SK-N-SH treated with all-trans-retinoic acid at 6 μM for 48 hours (cell line): ENCODE measurements around the gene STT3A.

ENCODE experiments used
- ATAC-seq: fragments of 200-7000 bp; cut with Tn5 transposase; 3 replicates; pipeline ENCODE4 v1.9.1; 2020; ENCODE audit warnings: mild to moderate bottlenecking, moderate library complexity
- ARNTL ChIP-seq: fragments of 450-650 bp; formaldehyde crosslinking; IDR thresholded peaks from 2 replicates; pipeline ENCODE4 v1.5.0; 2020; ENCODE audit warnings: low read depth, mild to moderate bottlenecking, moderate library complexity, borderline replicate concordance
- BACH2 ChIP-seq: fragments of 250-450 bp; sonication (Bioruptor Pico); IDR thresholded peaks from 2 replicates; pipeline ENCODE4 v1.9.0; 2021; ENCODE audit warnings: mild to moderate bottlenecking, borderline replicate concordance
- CSDC2 ChIP-seq: fragments of 250-450 bp; sonication (Bioruptor Pico); IDR thresholded peaks from 2 replicates; pipeline ENCODE4 v1.5.0; 2020; ENCODE audit warnings: mild to moderate bottlenecking, moderate library complexity
- ESRRG ChIP-seq: fragments of 250-450 bp; sonication (Bioruptor Pico); IDR thresholded peaks from 2 replicates; pipeline ENCODE4 v1.6.1; 2021; ENCODE audit warnings: mild to moderate bottlenecking
- ISL1 ChIP-seq: fragments of 250-450 bp; sonication (Bioruptor Pico); IDR thresholded peaks from 2 replicates; pipeline ENCODE4 v2.1.2; 2022; ENCODE audit warnings: mild to moderate bottlenecking, moderate library complexity
- OSR1 ChIP-seq: fragments of 250-450 bp; sonication (Bioruptor Pico); IDR thresholded peaks from 2 replicates; pipeline ENCODE4 v1.8.0; 2022; ENCODE audit warnings: moderate library complexity, mild to moderate bottlenecking, inconsistent platforms
- RARB ChIP-seq: fragments of 250-450 bp; sonication (Bioruptor Pico); IDR thresholded peaks from 2 replicates; pipeline ENCODE4 v1.8.0; 2021; ENCODE audit warnings: mild to moderate bottlenecking, moderate library complexity
- SNAI2 ChIP-seq: fragments of 250-450 bp; sonication (Bioruptor Pico); IDR thresholded peaks from 2 replicates; pipeline ENCODE4 v1.5.0; 2020; ENCODE audit warnings: mild to moderate bottlenecking, moderate library complexity
- TCF4 ChIP-seq: fragments of 250-450 bp; sonication (Bioruptor Pico); IDR thresholded peaks from 2 replicates; pipeline ENCODE4 v1.8.0; 2021; ENCODE audit warnings: mild to moderate bottlenecking, moderate library complexity, borderline replicate concordance
- TOX ChIP-seq: fragments of 250-450 bp; sonication (Bioruptor Pico); IDR thresholded peaks from 2 replicates; pipeline ENCODE4 v1.8.0; 2021; ENCODE audit warnings: mild to moderate bottlenecking, moderate library complexity, borderline replicate concordance
- ZC3H10 ChIP-seq: fragments of 250-450 bp; sonication (Bioruptor Pico); IDR thresholded peaks from 2 replicates; pipeline ENCODE4 v1.5.1; 2021; ENCODE audit warnings: mild to moderate bottlenecking, moderate library complexity
- ZFP3 ChIP-seq: fragments of 250-450 bp; sonication (Bioruptor Pico); IDR thresholded peaks from 2 replicates; pipeline ENCODE4 v1.5.0; 2020; ENCODE audit warnings: mild to moderate bottlenecking, moderate library complexity
- ZFP30 ChIP-seq: fragments of 450-650 bp; formaldehyde crosslinking; IDR thresholded peaks from 2 replicates; pipeline ENCODE4 v1.5.0; 2022; ENCODE audit warnings: mild to moderate bottlenecking, moderate library complexity
- ZNF70 ChIP-seq: fragments of 450-650 bp; formaldehyde crosslinking; IDR thresholded peaks from 2 replicates; pipeline ENCODE4 v1.5.0; 2020; ENCODE audit warnings: mild to moderate bottlenecking, moderate library complexity
- TF ChIP-seq, protein P1 (sequence below): fragments of 250-450 bp; sonication (Bioruptor Pico); IDR thresholded peaks from 2 replicates; pipeline ENCODE4 v1.5.1; 2020; ENCODE audit warnings: low read depth, mild to moderate bottlenecking, moderate library complexity
- TF ChIP-seq, protein P2 (sequence below): fragments of 250-450 bp; sonication (Bioruptor Pico); IDR thresholded peaks from 2 replicates; pipeline ENCODE4 v1.5.0; 2020; ENCODE audit warnings: mild to moderate bottlenecking, moderate library complexity
- TF ChIP-seq, protein P3 (sequence below): fragments of 250-450 bp; sonication (Bioruptor Pico); IDR thresholded peaks from 2 replicates; pipeline ENCODE4 v1.8.0; 2020; ENCODE audit warnings: mild to moderate bottlenecking, moderate library complexity, borderline replicate concordance
- TF ChIP-seq, protein P4 (sequence below): fragments of 250-450 bp; sonication (Bioruptor Pico); IDR thresholded peaks from 2 replicates; pipeline ENCODE4 v1.5.1; 2021; ENCODE audit warnings: mild to moderate bottlenecking, moderate library complexity
- TF ChIP-seq, protein P5 (sequence below): fragments of 250-450 bp; sonication (Bioruptor Pico); IDR thresholded peaks from 2 replicates; pipeline ENCODE4 v1.8.0; 2021; ENCODE audit warnings: low read depth, mild to moderate bottlenecking, moderate library complexity, borderline replicate concordance

STT3A gene

DNA sequence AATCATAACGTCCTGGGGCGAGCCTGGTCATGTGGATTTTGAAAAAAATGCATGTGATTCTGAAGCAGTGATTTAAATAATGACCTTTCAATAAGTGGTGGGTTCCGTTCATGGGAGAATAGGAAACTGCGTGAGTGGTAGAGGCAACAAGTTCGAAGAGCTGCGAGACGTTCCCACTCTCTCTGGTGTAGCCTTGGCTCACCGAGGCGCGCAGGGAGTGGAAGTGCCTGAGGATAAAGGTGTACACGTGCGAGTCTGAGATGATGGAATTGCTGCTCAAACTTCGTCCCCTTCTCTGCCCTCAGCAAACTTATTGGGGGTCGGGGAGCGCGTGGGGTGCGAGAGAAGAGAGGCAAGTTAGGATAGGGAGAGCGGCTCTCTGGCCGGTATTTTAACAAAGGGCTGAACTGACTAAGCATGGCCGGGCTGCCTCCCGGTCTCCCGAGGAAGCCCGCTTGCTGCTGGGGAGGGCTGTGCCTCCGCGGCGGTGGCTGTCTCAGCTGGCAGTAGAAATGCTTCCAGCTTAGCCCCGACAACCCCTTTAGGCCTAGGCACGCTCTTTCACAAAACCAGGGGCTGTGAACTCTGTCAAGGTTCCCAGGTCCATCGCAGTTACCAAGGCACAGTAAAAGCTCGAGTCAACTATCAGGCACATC is 875 bp upstream of the STT3A start:
- TF ChIP-seq, protein P1, sequence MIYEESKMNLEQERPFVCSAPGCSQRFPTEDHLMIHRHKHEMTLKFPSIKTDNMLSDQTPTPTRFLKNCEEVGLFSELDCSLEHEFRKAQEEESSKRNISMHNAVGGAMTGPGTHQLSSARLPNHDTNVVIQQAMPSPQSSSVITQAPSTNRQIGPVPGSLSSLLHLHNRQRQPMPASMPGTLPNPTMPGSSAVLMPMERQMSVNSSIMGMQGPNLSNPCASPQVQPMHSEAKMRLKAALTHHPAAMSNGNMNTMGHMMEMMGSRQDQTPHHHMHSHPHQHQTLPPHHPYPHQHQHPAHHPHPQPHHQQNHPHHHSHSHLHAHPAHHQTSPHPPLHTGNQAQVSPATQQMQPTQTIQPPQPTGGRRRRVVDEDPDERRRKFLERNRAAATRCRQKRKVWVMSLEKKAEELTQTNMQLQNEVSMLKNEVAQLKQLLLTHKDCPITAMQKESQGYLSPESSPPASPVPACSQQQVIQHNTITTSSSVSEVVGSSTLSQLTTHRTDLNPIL = no peak
- TF ChIP-seq, protein P2, sequence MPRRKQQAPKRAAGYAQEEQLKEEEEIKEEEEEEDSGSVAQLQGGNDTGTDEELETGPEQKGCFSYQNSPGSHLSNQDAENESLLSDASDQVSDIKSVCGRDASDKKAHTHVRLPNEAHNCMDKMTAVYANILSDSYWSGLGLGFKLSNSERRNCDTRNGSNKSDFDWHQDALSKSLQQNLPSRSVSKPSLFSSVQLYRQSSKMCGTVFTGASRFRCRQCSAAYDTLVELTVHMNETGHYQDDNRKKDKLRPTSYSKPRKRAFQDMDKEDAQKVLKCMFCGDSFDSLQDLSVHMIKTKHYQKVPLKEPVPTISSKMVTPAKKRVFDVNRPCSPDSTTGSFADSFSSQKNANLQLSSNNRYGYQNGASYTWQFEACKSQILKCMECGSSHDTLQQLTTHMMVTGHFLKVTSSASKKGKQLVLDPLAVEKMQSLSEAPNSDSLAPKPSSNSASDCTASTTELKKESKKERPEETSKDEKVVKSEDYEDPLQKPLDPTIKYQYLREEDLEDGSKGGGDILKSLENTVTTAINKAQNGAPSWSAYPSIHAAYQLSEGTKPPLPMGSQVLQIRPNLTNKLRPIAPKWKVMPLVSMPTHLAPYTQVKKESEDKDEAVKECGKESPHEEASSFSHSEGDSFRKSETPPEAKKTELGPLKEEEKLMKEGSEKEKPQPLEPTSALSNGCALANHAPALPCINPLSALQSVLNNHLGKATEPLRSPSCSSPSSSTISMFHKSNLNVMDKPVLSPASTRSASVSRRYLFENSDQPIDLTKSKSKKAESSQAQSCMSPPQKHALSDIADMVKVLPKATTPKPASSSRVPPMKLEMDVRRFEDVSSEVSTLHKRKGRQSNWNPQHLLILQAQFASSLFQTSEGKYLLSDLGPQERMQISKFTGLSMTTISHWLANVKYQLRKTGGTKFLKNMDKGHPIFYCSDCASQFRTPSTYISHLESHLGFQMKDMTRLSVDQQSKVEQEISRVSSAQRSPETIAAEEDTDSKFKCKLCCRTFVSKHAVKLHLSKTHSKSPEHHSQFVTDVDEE (CRISPR knock-in tag) = 0 out of 2 replicates have a peak, but pooled peaks have one; percentile 15
- peak; percentile 52 for ATAC-seq

DNA sequence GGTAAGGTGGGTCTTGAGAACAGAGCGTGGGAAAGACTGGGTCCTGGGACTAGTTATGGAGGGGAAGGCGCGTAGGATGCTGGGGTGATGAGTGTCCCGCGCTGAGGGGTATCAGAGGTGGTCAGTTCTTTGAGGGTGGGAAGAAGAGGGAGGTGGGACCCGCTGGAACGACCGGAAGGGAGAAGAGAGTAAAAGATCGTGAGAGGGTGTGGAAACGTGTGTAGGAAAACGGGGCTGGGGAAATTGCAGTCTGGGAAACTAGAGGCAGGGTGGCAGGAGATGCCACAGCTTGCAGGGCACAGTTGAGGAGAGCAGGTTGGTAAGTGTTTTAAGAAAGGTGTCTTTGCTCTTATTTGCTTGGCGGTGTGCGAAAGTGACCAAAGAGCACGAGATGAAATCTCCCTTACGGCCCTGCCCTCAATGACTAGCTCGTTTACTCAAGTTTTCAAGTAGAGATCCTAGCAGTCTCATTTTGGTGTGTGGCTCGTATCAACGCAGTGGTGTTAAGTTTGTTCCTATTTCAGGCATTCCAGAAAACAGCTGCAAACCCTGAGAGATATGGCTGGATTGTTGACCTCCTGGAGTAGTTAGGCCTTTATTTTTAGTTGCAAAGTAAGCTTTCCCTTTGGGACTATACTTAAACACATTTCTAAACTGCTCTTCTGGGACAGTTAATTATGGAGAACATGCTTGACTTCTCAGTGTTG is 615 bp downstream of the STT3A start:
- TF ChIP-seq SNAI2 (CRISPR knock-in tag) = no peak
- no peak for TF ChIP-seq ZNF70 (CRISPR knock-in tag)
- TF ChIP-seq BACH2 (CRISPR knock-in tag) = no peak
- TF ChIP-seq, protein P2 (CRISPR knock-in tag) = no peak; the same call in 1 of the 2 replicates
- TF ChIP-seq CSDC2 (CRISPR knock-in tag) = no peak
- TF ChIP-seq, protein P1 = no peak
- TF ChIP-seq, protein P3, sequence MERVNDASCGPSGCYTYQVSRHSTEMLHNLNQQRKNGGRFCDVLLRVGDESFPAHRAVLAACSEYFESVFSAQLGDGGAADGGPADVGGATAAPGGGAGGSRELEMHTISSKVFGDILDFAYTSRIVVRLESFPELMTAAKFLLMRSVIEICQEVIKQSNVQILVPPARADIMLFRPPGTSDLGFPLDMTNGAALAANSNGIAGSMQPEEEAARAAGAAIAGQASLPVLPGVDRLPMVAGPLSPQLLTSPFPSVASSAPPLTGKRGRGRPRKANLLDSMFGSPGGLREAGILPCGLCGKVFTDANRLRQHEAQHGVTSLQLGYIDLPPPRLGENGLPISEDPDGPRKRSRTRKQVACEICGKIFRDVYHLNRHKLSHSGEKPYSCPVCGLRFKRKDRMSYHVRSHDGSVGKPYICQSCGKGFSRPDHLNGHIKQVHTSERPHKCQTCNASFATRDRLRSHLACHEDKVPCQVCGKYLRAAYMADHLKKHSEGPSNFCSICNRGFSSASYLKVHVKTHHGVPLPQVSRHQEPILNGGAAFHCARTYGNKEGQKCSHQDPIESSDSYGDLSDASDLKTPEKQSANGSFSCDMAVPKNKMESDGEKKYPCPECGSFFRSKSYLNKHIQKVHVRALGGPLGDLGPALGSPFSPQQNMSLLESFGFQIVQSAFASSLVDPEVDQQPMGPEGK (CRISPR knock-in tag) = no peak
- no peak for TF ChIP-seq ESRRG (CRISPR knock-in tag)
- no peak for TF ChIP-seq TCF4 (CRISPR knock-in tag)
- no peak for TF ChIP-seq ISL1
- no peak for TF ChIP-seq OSR1 (CRISPR knock-in tag)
- TF ChIP-seq, protein P4, sequence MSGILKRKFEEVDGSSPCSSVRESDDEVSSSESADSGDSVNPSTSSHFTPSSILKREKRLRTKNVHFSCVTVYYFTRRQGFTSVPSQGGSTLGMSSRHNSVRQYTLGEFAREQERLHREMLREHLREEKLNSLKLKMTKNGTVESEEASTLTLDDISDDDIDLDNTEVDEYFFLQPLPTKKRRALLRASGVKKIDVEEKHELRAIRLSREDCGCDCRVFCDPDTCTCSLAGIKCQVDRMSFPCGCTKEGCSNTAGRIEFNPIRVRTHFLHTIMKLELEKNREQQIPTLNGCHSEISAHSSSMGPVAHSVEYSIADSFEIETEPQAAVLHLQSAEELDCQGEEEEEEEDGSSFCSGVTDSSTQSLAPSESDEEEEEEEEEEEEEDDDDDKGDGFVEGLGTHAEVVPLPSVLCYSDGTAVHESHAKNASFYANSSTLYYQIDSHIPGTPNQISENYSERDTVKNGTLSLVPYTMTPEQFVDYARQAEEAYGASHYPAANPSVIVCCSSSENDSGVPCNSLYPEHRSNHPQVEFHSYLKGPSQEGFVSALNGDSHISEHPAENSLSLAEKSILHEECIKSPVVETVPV (CRISPR knock-in tag) = no peak
- no peak for TF ChIP-seq ARNTL
- ATAC-seq = peak; percentile 40

DNA sequence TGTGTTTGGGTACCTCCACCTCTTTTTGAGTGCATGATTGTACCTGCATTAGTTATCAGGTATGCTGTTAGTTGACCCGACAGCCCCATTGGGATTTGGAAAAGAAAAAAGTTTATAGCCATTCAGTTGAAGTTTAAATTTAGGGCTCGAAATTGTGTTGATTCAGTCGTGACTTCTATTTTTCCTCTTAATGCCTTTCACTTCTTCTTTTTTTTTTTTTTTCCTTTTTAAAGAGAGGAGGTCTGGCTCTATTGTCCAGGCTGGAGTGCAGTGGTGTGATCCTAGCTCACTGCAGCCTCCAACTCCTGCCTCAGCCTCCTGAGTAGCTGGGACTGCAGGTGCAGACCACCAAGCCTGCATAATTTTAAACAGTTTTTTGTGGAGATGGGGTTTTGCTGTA is 2.3 kb downstream of the STT3A start:
- no peak for ATAC-seq
- TF ChIP-seq, protein P1 = no peak
- TF ChIP-seq ESRRG (CRISPR knock-in tag) (no peak), ZFP30 (CRISPR knock-in tag) (no peak), TOX (no peak), RARB (CRISPR knock-in tag) (no peak), ZFP3 (CRISPR knock-in tag) (no peak), ZC3H10 (CRISPR knock-in tag) (no peak), CSDC2 (CRISPR knock-in tag) (no peak), SNAI2 (CRISPR knock-in tag) (no peak)
- TF ChIP-seq, protein P5, sequence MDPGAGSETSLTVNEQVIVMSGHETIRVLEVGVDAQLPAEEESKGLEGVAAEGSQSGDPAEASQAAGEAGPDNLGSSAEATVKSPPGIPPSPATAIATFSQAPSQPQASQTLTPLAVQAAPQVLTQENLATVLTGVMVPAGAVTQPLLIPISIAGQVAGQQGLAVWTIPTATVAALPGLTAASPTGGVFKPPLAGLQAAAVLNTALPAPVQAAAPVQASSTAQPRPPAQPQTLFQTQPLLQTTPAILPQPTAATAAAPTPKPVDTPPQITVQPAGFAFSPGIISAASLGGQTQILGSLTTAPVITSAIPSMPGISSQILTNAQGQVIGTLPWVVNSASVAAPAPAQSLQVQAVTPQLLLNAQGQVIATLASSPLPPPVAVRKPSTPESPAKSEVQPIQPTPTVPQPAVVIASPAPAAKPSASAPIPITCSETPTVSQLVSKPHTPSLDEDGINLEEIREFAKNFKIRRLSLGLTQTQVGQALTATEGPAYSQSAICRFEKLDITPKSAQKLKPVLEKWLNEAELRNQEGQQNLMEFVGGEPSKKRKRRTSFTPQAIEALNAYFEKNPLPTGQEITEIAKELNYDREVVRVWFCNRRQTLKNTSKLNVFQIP (CRISPR knock-in tag) = no peak
- TF ChIP-seq, protein P3 (CRISPR knock-in tag) = no peak
